Keratinocyte (primary cell): ENCODE results near the gene HIVEP1. TPM values are rescaled to one million over a fixed set of nuclear protein-coding genes. Genes with fewer than 3 reads are reported as not detected.

ENCODE experiments used
- DNase-seq: peaks from one replicate; pipeline ENCODE4 v3.0.0-alpha.2; 2011; ENCODE audit warnings: low read depth, missing footprints, low spot score
- FAIRE-seq: peaks from 2 replicates; lab custom pipeline; 2011; peaks lifted over from hg19 to GRCh38; lab: Jason Lieb, UNC
- H2AFZ ChIP-seq: 2 replicates; pipeline ENCODE4 v1.6.0; 2012; ENCODE audit warnings: low read length, control low read depth, inconsistent platforms; ENCODE audit not compliant: control insufficient read depth
- H3K27ac ChIP-seq: 2 replicates; pipeline ENCODE4 v1.5.1; 2011; ENCODE audit warnings: low read length; ENCODE audit not compliant: control insufficient read depth, insufficient read depth
- H3K27me3 ChIP-seq: 3 replicates; pipeline ENCODE4 v1.6.0; 2011; ENCODE audit warnings: low read length; ENCODE audit not compliant: control insufficient read depth, insufficient read depth; ENCODE audit errors: extremely low read depth
- H3K36me3 ChIP-seq, 2 experiments: 2 replicates in 1 of 2; 3 replicates in 1 of 2; pipeline ENCODE4 v1.5.1; 2011; ENCODE audit warnings: low read length in 2 of 2, mild to moderate bottlenecking in 1 of 2; ENCODE audit not compliant: control insufficient read depth in 2 of 2, insufficient read depth in 2 of 2; ENCODE audit errors: extremely low read depth in 1 of 2
- H3K4me1 ChIP-seq: 3 replicates; pipeline ENCODE4 v1.5.1; 2011; ENCODE audit warnings: low read length; ENCODE audit not compliant: control insufficient read depth, insufficient read depth; ENCODE audit errors: extremely low read depth
- H3K4me2 ChIP-seq: 3 replicates; pipeline ENCODE4 v1.6.0; 2011; ENCODE audit warnings: low read depth, low read length; ENCODE audit not compliant: control insufficient read depth, insufficient read depth; ENCODE audit errors: extremely low read depth
- H3K4me3 ChIP-seq, 3 experiments: fragments of 200-600 bp in 1 of 3; sonication (generic) in 1 of 3; 2 replicates in 2 of 3; 3 replicates in 1 of 3; pipeline ENCODE4 v1.5.1; 2011 to 2016; ENCODE audit warnings: low read length in 3 of 3, mild to moderate bottlenecking in 3 of 3, control low read depth in 2 of 3, inconsistent platforms in 1 of 3, low read depth in 1 of 3, mixed read lengths in 1 of 3, mixed run types in 1 of 3, moderate library complexity in 1 of 3; ENCODE audit not compliant: control insufficient read depth in 2 of 3, insufficient read depth in 2 of 3; ENCODE audit errors: extremely low read depth in 1 of 3
- H3K79me2 ChIP-seq: 2 replicates; pipeline ENCODE4 v1.6.0; 2012; ENCODE audit warnings: low read length; ENCODE audit not compliant: control insufficient read depth, insufficient read depth
- H3K9ac ChIP-seq: 3 replicates; pipeline ENCODE4 v1.6.0; 2011; ENCODE audit warnings: low read length; ENCODE audit not compliant: control insufficient read depth, insufficient read depth; ENCODE audit errors: extremely low read depth
- H3K9me1 ChIP-seq: 3 replicates; pipeline ENCODE4 v1.6.0; 2011; ENCODE audit warnings: low read length; ENCODE audit not compliant: control insufficient read depth, insufficient read depth; ENCODE audit errors: extremely low read depth
- H3K9me3 ChIP-seq: 2 replicates; pipeline ENCODE4 v1.5.1; 2012; ENCODE audit warnings: low read depth, low read length; ENCODE audit not compliant: control insufficient read depth
- H4K20me1 ChIP-seq: 3 replicates; pipeline ENCODE4 v1.6.0; 2011; ENCODE audit warnings: low read length; ENCODE audit not compliant: control insufficient read depth, insufficient read depth; ENCODE audit errors: extremely low read depth
- EZH2 ChIP-seq: IDR thresholded peaks from one replicate; pipeline ENCODE4 v1.6.1; 2012; ENCODE audit warnings: inconsistent platforms, mild to moderate bottlenecking, low read length, moderate library complexity
- dilution Hi-C: fragments of 300-500 bp; cut with MboI; formaldehyde crosslinking; loops from one replicate; pipeline ENCODE4 v1.7.0; 2020; ENCODE audit warnings: low sequenced_read_pairs; ENCODE audit not compliant: extremely low pct_ligation_motif_present
- polyA plus RNA-seq, 5 experiments: library from polyadenylated mRNA; depleted of rRNA in 3 of 5; stranded (reverse) in 3 of 5; stranded (forward) in 1 of 5; unstranded in 1 of 5; fragments of >200 nt; gene quantifications; 1 replicate in 1 of 5; 2 replicates in 3 of 5; 3 replicates in 1 of 5; pipeline versions ENCODE4 v1.2.1 to v1.2.3, GENCODE V29; 2011 to 2012; ENCODE audit warnings: missing spikeins in 2 of 5, low read depth in 1 of 5, low replicate concordance in 1 of 5
- TF ChIP-seq, protein P1 (sequence below), 3 experiments: IDR thresholded peaks in 1 of 3; conservative IDR thresholded peaks in 1 of 3; optimal IDR thresholded peaks in 1 of 3; 2 replicates in 2 of 3; 3 replicates in 1 of 3; pipeline versions ENCODE3 to v1.5.1; 2011; ENCODE audit warnings: low read length in 3 of 3, mild to moderate bottlenecking in 3 of 3, moderate library complexity in 2 of 3, control low read depth in 1 of 3, inconsistent platforms in 1 of 3; ENCODE audit not compliant: insufficient read depth in 2 of 3; ENCODE audit errors: extremely low read depth in 1 of 3

The HIVEP1 gene
- polyA plus RNA-seq, 1 donor (not counting 4 experiments of a cell fraction or from before 2014, with no cell fraction given), result 13.7 TPM

- Histone ChIP-seq H3K4me3 (no peak overlapping the region), H3K79me2 (no peaks in the 10 kb centered on the region), H3K36me3 (no peaks in the 10 kb centered on the region), H3K4me2 (no peak overlapping the region), H4K20me1 (no peaks in the 10 kb centered on the region), H3K27ac (no peak overlapping the region), H3K4me1 (peaks cover 13% of the 10 kb centered on the region), H2AFZ (no peak overlapping the region), H3K9me1 (no peaks in the 10 kb centered on the region), H3K9me3 (no peaks in the 10 kb centered on the region), H3K9ac (no peak overlapping the region), H3K27me3 (no peaks in the 10 kb centered on the region)
- no peak for FAIRE-seq
- dilution Hi-C loops, result no loop called here
- DNase-seq, result no peak
- TF ChIP-seq EZH2, result no peak
- TF ChIP-seq, protein P1, sequence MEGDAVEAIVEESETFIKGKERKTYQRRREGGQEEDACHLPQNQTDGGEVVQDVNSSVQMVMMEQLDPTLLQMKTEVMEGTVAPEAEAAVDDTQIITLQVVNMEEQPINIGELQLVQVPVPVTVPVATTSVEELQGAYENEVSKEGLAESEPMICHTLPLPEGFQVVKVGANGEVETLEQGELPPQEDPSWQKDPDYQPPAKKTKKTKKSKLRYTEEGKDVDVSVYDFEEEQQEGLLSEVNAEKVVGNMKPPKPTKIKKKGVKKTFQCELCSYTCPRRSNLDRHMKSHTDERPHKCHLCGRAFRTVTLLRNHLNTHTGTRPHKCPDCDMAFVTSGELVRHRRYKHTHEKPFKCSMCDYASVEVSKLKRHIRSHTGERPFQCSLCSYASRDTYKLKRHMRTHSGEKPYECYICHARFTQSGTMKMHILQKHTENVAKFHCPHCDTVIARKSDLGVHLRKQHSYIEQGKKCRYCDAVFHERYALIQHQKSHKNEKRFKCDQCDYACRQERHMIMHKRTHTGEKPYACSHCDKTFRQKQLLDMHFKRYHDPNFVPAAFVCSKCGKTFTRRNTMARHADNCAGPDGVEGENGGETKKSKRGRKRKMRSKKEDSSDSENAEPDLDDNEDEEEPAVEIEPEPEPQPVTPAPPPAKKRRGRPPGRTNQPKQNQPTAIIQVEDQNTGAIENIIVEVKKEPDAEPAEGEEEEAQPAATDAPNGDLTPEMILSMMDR (optimal IDR thresholded peaks at IDR 0.05 in 1 of 3, IDR thresholded peaks at IDR 0.05 in 1 of 3, conservative IDR thresholded peaks at IDR 0.05 in 1 of 3; ENCODE audit: extremely low read depth in 1 of 3, insufficient read depth in 2 of 3, low read length in 3 of 3), result no peak
Measured at GRCh38 chr6:11972270-11972669, 39.8 kb upstream of the HIVEP1 start.

DNA sequence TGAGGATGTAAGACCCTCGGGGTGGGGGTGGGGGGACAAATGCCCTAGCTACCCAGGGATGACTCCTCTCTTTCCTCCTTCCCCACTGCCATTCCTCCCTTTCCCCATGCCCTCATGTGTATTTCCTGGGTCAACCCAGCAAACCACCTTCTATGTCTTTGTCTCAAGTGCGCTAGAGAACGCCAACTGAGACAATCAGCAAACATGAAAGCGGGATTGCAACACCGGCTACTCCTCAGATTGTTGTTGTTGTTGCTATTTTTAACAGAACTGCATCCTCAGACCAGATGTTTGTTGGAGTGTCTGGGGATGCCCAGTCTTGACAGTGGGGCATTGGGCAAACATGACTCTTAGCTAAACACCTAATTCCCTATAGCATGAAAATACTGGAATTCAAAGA, 39.3 kb upstream of the HIVEP1 start:
- Histone ChIP-seq H3K9ac (no peak overlapping the region), H3K4me2 (no peak overlapping the region), H2AFZ (no peak overlapping the region), H3K4me1 (peaks cover 13% of the 10 kb centered on the region), H3K79me2 (no peaks in the 10 kb centered on the region), H3K36me3 (no peaks in the 10 kb centered on the region), H3K9me1 (no peaks in the 10 kb centered on the region), H3K27ac (no peak overlapping the region), H3K4me3 (no peak overlapping the region), H3K9me3 (no peaks in the 10 kb centered on the region), H3K27me3 (no peaks in the 10 kb centered on the region), H4K20me1 (no peaks in the 10 kb centered on the region)
- dilution Hi-C loops, result no loop called here
- FAIRE-seq (no peak), DNase-seq (no peak)
- TF ChIP-seq, protein P1 (optimal IDR thresholded peaks at IDR 0.05 in 1 of 3, IDR thresholded peaks at IDR 0.05 in 1 of 3, conservative IDR thresholded peaks at IDR 0.05 in 1 of 3; ENCODE audit: extremely low read depth in 1 of 3, insufficient read depth in 2 of 3, low read length in 3 of 3), result no peak
- TF ChIP-seq EZH2, result no peak
